GM12874 (cell line): Measurements from ENCODE around the gene DNAJB6.

Experiments used
- CTCF ChIP-seq: IDR thresholded peaks from 2 replicates; pipeline ENCODE4 v1.5.1; 2011; ENCODE audit warnings: low read depth, mild to moderate bottlenecking, control low read depth, low read length, moderate library complexity; ENCODE audit not compliant: insufficient read depth

DNAJB6 gene

DNA sequence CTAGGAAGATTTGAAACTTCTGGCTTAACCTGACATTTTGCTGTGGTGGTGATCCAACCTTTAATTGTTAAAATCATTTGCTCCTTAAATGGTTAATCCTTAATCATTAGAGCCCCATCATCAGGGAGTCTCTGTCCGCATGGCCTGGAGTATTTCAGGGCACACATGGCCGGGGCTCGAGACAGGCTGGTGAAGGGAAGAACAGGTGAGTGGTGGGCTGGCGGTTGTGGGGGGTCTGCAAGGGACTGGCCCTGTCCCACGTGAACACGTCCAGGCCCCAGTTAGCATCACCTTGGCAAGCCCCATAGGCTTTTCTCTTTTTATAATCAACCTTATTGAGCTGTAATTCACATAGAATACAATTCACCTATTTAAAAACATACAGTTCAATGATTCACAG is 109.5 kb downstream of the DNAJB6 start:
- no peak for TF ChIP-seq CTCF

GRCh38 chr7:157457355-157458253 is 120.8 kb downstream of the DNAJB6 start:
- TF ChIP-seq CTCF, result no peak

DNA sequence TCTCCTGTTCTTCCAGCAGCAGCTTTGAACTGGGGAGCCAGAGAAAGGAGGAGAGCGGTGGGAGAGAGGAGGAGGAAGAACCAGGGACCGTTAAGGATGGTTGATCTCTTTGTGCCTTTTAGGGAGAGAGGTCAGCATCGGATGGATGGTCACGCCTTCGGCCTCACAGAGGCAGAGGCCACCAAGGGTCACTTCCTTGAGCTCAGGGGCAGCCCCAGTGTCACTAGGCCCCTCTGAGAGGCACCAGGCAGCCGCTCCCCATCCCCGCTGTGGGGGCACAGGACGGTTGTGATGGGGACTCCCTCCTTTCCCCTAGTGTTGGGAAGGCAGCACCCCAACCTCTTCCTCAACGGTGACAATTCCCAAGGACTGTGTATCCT is 121.4 kb downstream of the DNAJB6 start:
- no peak for TF ChIP-seq CTCF

DNA sequence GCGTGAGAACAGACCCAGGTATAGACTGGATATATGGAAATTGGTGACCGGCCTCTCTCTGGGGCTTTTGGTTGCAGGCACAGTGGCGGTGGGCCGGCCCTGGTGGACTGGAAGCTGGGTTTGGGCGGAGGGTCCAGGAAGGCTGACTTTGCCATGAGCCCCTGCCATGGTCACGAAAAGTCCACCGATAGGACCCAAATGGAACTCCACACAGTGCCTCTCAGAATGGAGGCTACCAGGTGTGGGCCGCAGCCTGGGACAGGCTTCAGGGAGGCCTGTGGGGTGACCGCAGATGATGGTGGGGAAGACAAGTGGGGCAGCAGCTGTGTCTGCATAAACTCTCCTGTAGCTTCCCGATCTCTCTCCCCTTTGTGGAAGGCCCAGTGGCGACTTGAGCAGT is 123.2 kb downstream of the DNAJB6 start:
- TF ChIP-seq CTCF, result no peak

GRCh38 chr7:157460721-157461120 is 123.9 kb downstream of the DNAJB6 start:
- no peak for TF ChIP-seq CTCF

- TF ChIP-seq CTCF, result no peak
These were observed 125.0 kb downstream of the DNAJB6 start for GRCh38 chr7:157461573-157462418.

- no peak for TF ChIP-seq CTCF
These were observed 125.6 kb downstream of the DNAJB6 start for GRCh38 chr7:157462419-157462771.
